ENCODE results near the gene SAPCD1. TPM values are rescaled to one million over a fixed set of nuclear protein-coding genes. Genes with fewer than 3 reads are reported as not detected.

Gene SAPCD1
- total RNA-seq, 4 donors from 2014 or later: 0.83 TPM; not detected in 3

DNA sequence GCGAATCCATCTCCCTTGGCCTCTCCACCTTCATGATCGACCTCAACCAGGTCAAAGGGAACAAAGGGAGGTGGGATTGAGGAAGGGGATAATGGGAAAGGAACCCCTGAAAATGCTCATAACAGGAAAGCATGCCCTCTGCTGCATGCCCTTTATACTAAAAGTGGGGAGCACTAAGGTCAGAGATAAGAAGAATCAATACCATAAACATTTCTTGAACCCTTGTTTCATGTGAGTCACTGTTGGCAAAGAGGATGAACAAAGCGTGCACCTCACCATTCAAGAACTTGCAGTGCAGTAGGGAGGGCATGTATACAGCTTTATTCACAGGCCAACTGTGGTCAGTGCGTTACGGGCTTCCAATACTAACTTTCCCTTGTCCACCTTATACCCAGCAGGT, 1.7 kb upstream of the SAPCD1 start:
- Histone ChIP-seq H3K27ac (replicated peaks in 1 of 4) (no peak overlapping the region), H3K36me3 (peaks cover 0 to 5% (median 0%) of the 10 kb centered on the region in 4 donors), H3K9me3 (no peaks in the 10 kb centered on the region), H3K4me3 (no peak overlapping the region), H3K4me1 (peaks cover 4 to 15% (median 11%) of the 10 kb centered on the region in 4 donors), H3K27me3 (no peaks in the 10 kb centered on the region)
- WGBS: 91% methylated on average over 5 of the region's 5 CpGs
- DNase-seq (ENCODE audit: extremely low spot score): no peak
- intact Hi-C loops (cut with DNase I): no loop called here
- TF ChIP-seq POLR2AphosphoS5 (IDR thresholded peaks at IDR 0.05): no peak
- TF ChIP-seq POLR2A (IDR thresholded peaks at IDR 0.05; ENCODE audit: low read depth): no peak
- TF ChIP-seq, protein P1, sequence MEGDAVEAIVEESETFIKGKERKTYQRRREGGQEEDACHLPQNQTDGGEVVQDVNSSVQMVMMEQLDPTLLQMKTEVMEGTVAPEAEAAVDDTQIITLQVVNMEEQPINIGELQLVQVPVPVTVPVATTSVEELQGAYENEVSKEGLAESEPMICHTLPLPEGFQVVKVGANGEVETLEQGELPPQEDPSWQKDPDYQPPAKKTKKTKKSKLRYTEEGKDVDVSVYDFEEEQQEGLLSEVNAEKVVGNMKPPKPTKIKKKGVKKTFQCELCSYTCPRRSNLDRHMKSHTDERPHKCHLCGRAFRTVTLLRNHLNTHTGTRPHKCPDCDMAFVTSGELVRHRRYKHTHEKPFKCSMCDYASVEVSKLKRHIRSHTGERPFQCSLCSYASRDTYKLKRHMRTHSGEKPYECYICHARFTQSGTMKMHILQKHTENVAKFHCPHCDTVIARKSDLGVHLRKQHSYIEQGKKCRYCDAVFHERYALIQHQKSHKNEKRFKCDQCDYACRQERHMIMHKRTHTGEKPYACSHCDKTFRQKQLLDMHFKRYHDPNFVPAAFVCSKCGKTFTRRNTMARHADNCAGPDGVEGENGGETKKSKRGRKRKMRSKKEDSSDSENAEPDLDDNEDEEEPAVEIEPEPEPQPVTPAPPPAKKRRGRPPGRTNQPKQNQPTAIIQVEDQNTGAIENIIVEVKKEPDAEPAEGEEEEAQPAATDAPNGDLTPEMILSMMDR (IDR thresholded peaks at IDR 0.05): no peak
- no peak for TF ChIP-seq EP300 (IDR thresholded peaks at IDR 0.05)

DNA sequence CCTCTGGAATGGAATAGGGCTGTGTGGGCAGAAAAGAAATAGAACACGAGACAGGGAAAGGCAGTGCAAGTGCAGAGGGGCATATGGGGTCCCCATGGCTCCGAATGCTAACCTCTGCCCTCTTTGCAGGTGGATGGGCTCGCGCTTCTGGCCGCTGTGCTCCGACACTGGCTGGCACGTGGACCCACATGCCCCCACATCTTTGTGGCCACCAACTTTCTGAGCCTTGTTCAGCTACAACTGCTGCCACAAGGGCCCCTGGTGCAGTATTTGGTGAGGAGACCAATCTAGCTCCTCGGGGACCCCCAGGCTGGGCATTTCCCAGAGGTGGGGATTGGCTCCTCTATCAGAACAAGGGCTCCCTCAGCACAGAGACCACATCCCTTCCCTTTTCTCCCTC, 1.1 kb upstream of the SAPCD1 start:
- no peak overlapping the region for H3K27ac ChIP-seq (replicated peaks in 1 of 4)
- TF ChIP-seq, protein P1 (IDR thresholded peaks at IDR 0.05): no peak
- TF ChIP-seq POLR2AphosphoS5 (IDR thresholded peaks at IDR 0.05) (no peak), EP300 (IDR thresholded peaks at IDR 0.05) (no peak), POLR2A (IDR thresholded peaks at IDR 0.05; ENCODE audit: low read depth) (no peak)
- H3K36me3 ChIP-seq: peaks cover 0 to 5% (median 0%) of the 10 kb centered on the region in 4 donors
- 95% methylated on average over 8 of the region's 8 CpGs for WGBS
- H3K4me3 ChIP-seq: no peak overlapping the region
- DNase-seq (ENCODE audit: extremely low spot score): no peak
- intact Hi-C loops (cut with DNase I): no loop called here
- H3K9me3 ChIP-seq: no peaks in the 10 kb centered on the region
- peaks cover 4 to 21% (median 16%) of the 10 kb centered on the region in 4 donors for H3K4me1 ChIP-seq
- H3K27me3 ChIP-seq: peaks cover 0 to 2% (median 0%) of the 10 kb centered on the region in 4 donors

DNA sequence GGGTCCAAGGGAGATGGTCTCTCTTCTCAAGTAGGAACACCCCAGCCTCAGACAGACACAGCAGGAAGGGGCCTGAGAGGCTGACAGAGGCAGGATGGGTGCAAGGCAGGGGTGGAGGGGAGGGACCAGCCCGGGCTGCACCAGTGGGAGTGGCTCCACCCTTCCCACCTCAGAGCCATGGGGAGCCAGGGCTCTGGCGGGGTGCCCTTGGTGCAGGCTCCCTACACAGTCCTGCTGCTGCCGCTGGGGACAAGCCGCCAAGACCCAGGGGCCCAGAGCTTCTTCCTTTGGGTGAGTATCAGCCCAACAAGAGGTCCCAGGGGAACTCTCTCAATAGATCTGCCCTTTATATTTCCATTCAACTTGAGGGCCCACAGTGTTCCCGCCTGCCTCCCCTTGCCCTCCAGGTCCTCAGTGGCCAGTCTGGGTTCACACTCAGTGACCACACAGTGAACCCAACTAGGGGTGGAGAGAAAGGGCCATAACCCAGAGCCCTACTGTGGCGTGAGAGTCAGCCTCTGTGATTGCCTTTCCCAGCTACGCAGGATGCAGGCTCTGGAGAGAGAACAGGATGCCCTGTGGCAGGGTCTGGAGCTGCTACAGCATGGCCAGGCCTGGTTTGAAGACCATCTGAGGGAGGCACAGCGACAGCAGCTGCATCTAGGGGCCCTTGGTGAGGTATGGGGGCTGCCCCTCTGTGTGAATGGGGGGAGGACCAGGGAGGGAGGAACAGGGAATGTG, 592 bp downstream of the SAPCD1 start:
- Histone ChIP-seq H3K36me3 (peaks cover 0 to 5% (median 0%) of the 10 kb centered on the region in 4 donors), H3K27me3 (peaks cover 0 to 3% (median 0%) of the 10 kb centered on the region in 4 donors), H3K4me3 (no peak overlapping the region), H3K27ac (replicated peaks in 1 of 4) (no peak overlapping the region), H3K4me1 (peaks cover 4 to 25% (median 19%) of the 10 kb centered on the region in 4 donors), H3K9me3 (no peaks in the 10 kb centered on the region)
- intact Hi-C loops (cut with DNase I): no loop called here
- no peak for DNase-seq (ENCODE audit: extremely low spot score)
- TF ChIP-seq EP300 (IDR thresholded peaks at IDR 0.05) (no peak), POLR2AphosphoS5 (IDR thresholded peaks at IDR 0.05) (no peak), POLR2A (IDR thresholded peaks at IDR 0.05; ENCODE audit: low read depth) (no peak)
- TF ChIP-seq, protein P1 (IDR thresholded peaks at IDR 0.05): no peak
- 77% methylated on average over 3 of the region's 8 CpGs for WGBS

DNA sequence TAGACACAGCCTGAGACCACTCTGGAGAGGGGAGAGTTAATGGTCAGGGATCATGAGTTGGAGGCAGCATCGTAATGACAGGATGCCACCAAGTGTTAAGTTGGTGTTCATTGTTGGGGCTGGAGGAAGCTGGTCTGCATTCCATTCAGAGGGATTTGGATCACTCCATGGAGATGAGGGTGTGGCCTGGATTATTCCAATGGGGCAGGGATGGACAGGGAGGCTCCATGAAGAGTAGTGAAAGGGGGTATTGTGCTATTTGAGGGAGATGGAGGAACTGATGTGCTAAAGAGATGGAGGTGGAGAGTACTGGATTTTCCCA, 1.1 kb downstream of the SAPCD1 start:
- intact Hi-C loops (cut with DNase I): no loop called here
- Histone ChIP-seq H3K4me1 (peaks cover 4 to 25% (median 19%) of the 10 kb centered on the region in 4 donors), H3K36me3 (peaks cover 0 to 5% (median 0%) of the 10 kb centered on the region in 4 donors), H3K4me3 (no peak overlapping the region), H3K9me3 (no peaks in the 10 kb centered on the region), H3K27me3 (peaks cover 0 to 3% (median 0%) of the 10 kb centered on the region in 4 donors), H3K27ac (replicated peaks in 1 of 4) (no peak overlapping the region)
- WGBS: 22% methylated on average over 1 of the region's 1 CpG
- no peak for DNase-seq (ENCODE audit: extremely low spot score)
- no peak for TF ChIP-seq EP300 (IDR thresholded peaks at IDR 0.05)

DNA sequence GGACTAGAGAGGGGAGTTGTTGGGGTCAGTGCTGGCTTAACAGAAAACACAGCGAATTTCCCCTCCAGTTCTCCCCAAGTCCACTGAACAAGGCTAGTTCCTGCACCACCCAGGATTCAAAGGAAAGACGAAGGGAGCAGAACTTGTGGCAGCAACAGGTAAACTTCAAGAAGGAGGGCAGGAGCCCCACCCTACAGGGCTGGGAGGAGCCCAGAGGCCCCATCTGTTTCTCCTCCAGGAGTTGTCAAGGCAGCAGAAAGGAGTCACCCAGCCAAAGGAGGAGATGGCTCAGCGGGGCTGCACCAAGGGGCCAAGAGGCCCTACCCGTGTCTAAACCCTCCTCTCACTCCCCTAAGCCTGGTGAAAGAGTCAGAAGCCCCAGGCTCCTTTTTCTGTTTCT, 1.7 kb downstream of the SAPCD1 start:
- WGBS: 67% methylated on average over 3 of the region's 4 CpGs
- H3K4me1 ChIP-seq: peaks cover 4 to 25% (median 19%) of the 10 kb centered on the region in 4 donors
- peaks cover 0 to 5% (median 0%) of the 10 kb centered on the region in 4 donors for H3K36me3 ChIP-seq
- H3K27ac ChIP-seq (replicated peaks in 1 of 4): no peak overlapping the region
- DNase-seq (ENCODE audit: extremely low spot score): no peak
- no peaks in the 10 kb centered on the region for H3K9me3 ChIP-seq
- H3K27me3 ChIP-seq: peaks cover 0 to 3% (median 0%) of the 10 kb centered on the region in 4 donors
- TF ChIP-seq, protein P1 (IDR thresholded peaks at IDR 0.05): no peak
- TF ChIP-seq EP300 (IDR thresholded peaks at IDR 0.05): no peak
- TF ChIP-seq POLR2A (IDR thresholded peaks at IDR 0.05; ENCODE audit: low read depth): no peak
- no peak for TF ChIP-seq POLR2AphosphoS5 (IDR thresholded peaks at IDR 0.05)
- intact Hi-C loops (cut with DNase I): no loop called here
- no peak overlapping the region for H3K4me3 ChIP-seq
